IMR-90 (cell line): ENCODE results near the gene HS2ST1. TPM values are rescaled to one million over a fixed set of nuclear protein-coding genes. Genes with fewer than 3 reads are reported as not detected.

Experiments
- ATAC-seq: fragments of 200-7000 bp; cut with Tn5 transposase; 2 replicates; pipeline ENCODE4 v1.9.1; 2020; ENCODE audit warnings: low read depth, mild to moderate bottlenecking, moderate library complexity
- BruUV-seq: library from RNA; stranded (reverse); fragments of 400-500 nt; replicated peaks from 2 replicates; lab custom pipeline; 2021; lab: Mats Ljungman, UMichigan
- CTCF ChIA-PET: fragments of 300-600 bp; formaldehyde crosslinking; extraction: SDS; loops from one replicate; lab custom pipeline; 2021; ENCODE audit warnings: antibody characterized with exemption; lab: Yijun Ruan, JAX
- POLR2A ChIA-PET: fragments of 300-600 bp; sonication (Branson Sonifier 250); formaldehyde crosslinking; loops from one replicate; lab custom pipeline; 2022; ENCODE audit warnings: antibody characterized with exemption; ENCODE audit not compliant: unreplicated experiment; lab: Charles Lee
- DNase-seq: peaks from one replicate; pipeline ENCODE4 v3.0.0; 2013
- H2AFZ ChIP-seq: replicated peaks from 2 replicates; pipeline ENCODE3; 2013; ENCODE audit warnings: low read length, mild to moderate bottlenecking; ENCODE audit not compliant: poor library complexity
- H2AK5ac ChIP-seq: 2 replicates; pipeline ENCODE4 v1.6.1; 2013; ENCODE audit warnings: low read depth, low read length, inconsistent platforms
- H2AK9ac ChIP-seq: replicated peaks from 2 replicates; pipeline ENCODE3; 2013; ENCODE audit warnings: mild to moderate bottlenecking, low read depth, low read length, moderate library complexity; ENCODE audit not compliant: poor library complexity
- H2BK120ac ChIP-seq: 2 replicates; pipeline ENCODE4 v1.6.1; 2013; ENCODE audit warnings: low read depth, low read length, inconsistent platforms
- H2BK15ac ChIP-seq: 3 replicates; pipeline ENCODE4 v1.6.1; 2013; ENCODE audit warnings: low read depth, low read length, inconsistent platforms
- H2BK20ac ChIP-seq: 2 replicates; pipeline ENCODE4 v1.6.1; 2013; ENCODE audit warnings: low read depth, mild to moderate bottlenecking, inconsistent platforms, low read length, moderate library complexity
- H2BK5ac ChIP-seq: 2 replicates; pipeline ENCODE4 v1.6.1; 2013; ENCODE audit warnings: mild to moderate bottlenecking, low read depth, low read length, inconsistent platforms; ENCODE audit not compliant: poor library complexity, severe bottlenecking
- H3K14ac ChIP-seq: replicated peaks from 2 replicates; pipeline ENCODE4 v1.6.1; 2013; ENCODE audit warnings: low read depth, low read length, inconsistent platforms
- H3K18ac ChIP-seq: 2 replicates; pipeline ENCODE4 v1.6.1; 2013; ENCODE audit warnings: low read depth, low read length, control low read depth
- H3K23ac ChIP-seq: 2 replicates; pipeline ENCODE4 v1.6.1; 2013; ENCODE audit warnings: low read depth, low read length, inconsistent platforms
- H3K27ac ChIP-seq: 2 replicates; pipeline ENCODE4 v1.5.1; 2013; ENCODE audit warnings: mild to moderate bottlenecking, control low read depth, low read length; ENCODE audit not compliant: insufficient read depth
- H3K27me3 ChIP-seq: 2 replicates; pipeline ENCODE4 v1.6.1; 2013; ENCODE audit warnings: low read length; ENCODE audit not compliant: control insufficient read depth, insufficient read depth
- H3K36me3 ChIP-seq: 2 replicates; pipeline ENCODE4 v1.6.1; 2013; ENCODE audit warnings: low read length, mixed read lengths; ENCODE audit not compliant: control insufficient read depth, insufficient read depth
- H3K4ac ChIP-seq: 2 replicates; pipeline ENCODE4 v1.6.1; 2013; ENCODE audit warnings: low read depth, low read length, inconsistent platforms
- H3K4me1 ChIP-seq: 2 replicates; pipeline ENCODE4 v1.6.1; 2013; ENCODE audit warnings: low read length, mixed read lengths; ENCODE audit not compliant: control insufficient read depth, insufficient read depth
- H3K4me2 ChIP-seq: 2 replicates; pipeline ENCODE4 v1.6.1; 2013; ENCODE audit warnings: low read depth, mild to moderate bottlenecking, control low read depth, low read length, moderate library complexity
- H3K4me3 ChIP-seq: 2 replicates; pipeline ENCODE4 v1.5.1; 2013; ENCODE audit warnings: low read depth, mild to moderate bottlenecking, control low read depth, low read length, moderate library complexity; ENCODE audit not compliant: insufficient read depth
- H3K56ac ChIP-seq: 2 replicates; pipeline ENCODE4 v1.6.1; 2013; ENCODE audit warnings: low read length, inconsistent platforms; ENCODE audit not compliant: insufficient read depth; ENCODE audit errors: extremely low read depth
- H3K79me1 ChIP-seq, 2 experiments: 2 replicates each; pipeline ENCODE4 v1.6.1; 2013; ENCODE audit warnings: low read length in 2 of 2, inconsistent platforms in 1 of 2, low read depth in 1 of 2
- H3K9ac ChIP-seq: 2 replicates; pipeline ENCODE4 v1.6.1; 2013; ENCODE audit warnings: low read depth, low read length, control low read depth
- H3K9me1 ChIP-seq: 2 replicates; pipeline ENCODE4 v1.6.1; 2013; ENCODE audit warnings: low read length, inconsistent platforms; ENCODE audit not compliant: insufficient read depth
- H3K9me3 ChIP-seq: 2 replicates; pipeline ENCODE4 v1.6.1; 2013; ENCODE audit warnings: low read length; ENCODE audit not compliant: control insufficient read depth, insufficient read depth
- H4K20me1 ChIP-seq: 2 replicates; pipeline ENCODE4 v1.6.1; 2013; ENCODE audit warnings: low read length, inconsistent platforms; ENCODE audit not compliant: insufficient read depth
- H4K5ac ChIP-seq: 2 replicates; pipeline ENCODE4 v1.6.1; 2013; ENCODE audit warnings: mild to moderate bottlenecking, low read depth, low read length, control low read depth
- H4K8ac ChIP-seq, 2 experiments: 2 replicates each; pipeline ENCODE4 v1.6.1; 2013; ENCODE audit warnings: low read depth in 2 of 2, low read length in 2 of 2, control low read depth in 1 of 2, inconsistent platforms in 1 of 2
- H4K91ac ChIP-seq: 2 replicates; pipeline ENCODE4 v1.6.1; 2013; ENCODE audit warnings: low read depth, low read length, inconsistent platforms; ENCODE audit not compliant: insufficient read depth
- BHLHE40 ChIP-seq: fragments of 150-350 bp; IDR thresholded peaks from 2 replicates; pipeline ENCODE4 v1.6.1; 2016; ENCODE audit warnings: mild to moderate bottlenecking, low read depth, low read length
- CHD1 ChIP-seq: IDR thresholded peaks from 2 replicates; pipeline ENCODE4 v1.6.1; 2012; ENCODE audit warnings: low read depth, low read length, improper control_type of control experiment
- ELK1 ChIP-seq: fragments of 150-350 bp; IDR thresholded peaks from 2 replicates; pipeline ENCODE4 v1.6.1; 2016; ENCODE audit warnings: low read depth, mild to moderate bottlenecking, low read length, moderate library complexity, borderline replicate concordance
- FOS ChIP-seq: fragments of 150-350 bp; IDR thresholded peaks from 2 replicates; pipeline ENCODE4 v1.6.1; 2016; ENCODE audit warnings: low read depth, low read length
- MAFK ChIP-seq: IDR thresholded peaks from 2 replicates; pipeline ENCODE4 v1.6.1; 2012; ENCODE audit warnings: low read depth, low read length, improper control_type of control experiment
- MAZ ChIP-seq: IDR thresholded peaks from 2 replicates; pipeline ENCODE4 v1.6.1; 2012; ENCODE audit warnings: low read depth, mild to moderate bottlenecking, low read length, improper control_type of control experiment, moderate library complexity, borderline replicate concordance
- NFE2L2 ChIP-seq: fragments of 150-350 bp; IDR thresholded peaks from 2 replicates; pipeline ENCODE4 v1.6.1; 2016; ENCODE audit warnings: low read depth, mild to moderate bottlenecking, low read length
- POLR2A ChIP-seq: IDR thresholded peaks from 2 replicates; pipeline ENCODE4 v1.6.1; 2012; ENCODE audit warnings: mild to moderate bottlenecking, low read depth, low read length
- RAD21 ChIP-seq: IDR thresholded peaks from 2 replicates; pipeline ENCODE4 v1.6.1; 2012; ENCODE audit warnings: low read length, improper control_type of control experiment
- RCOR1 ChIP-seq: IDR thresholded peaks from 2 replicates; pipeline ENCODE4 v1.6.1; 2012; ENCODE audit warnings: mild to moderate bottlenecking, low read length, improper control_type of control experiment; ENCODE audit not compliant: insufficient replicate concordance
- RFX5 ChIP-seq: IDR thresholded peaks from 2 replicates; pipeline ENCODE4 v1.8.0; 2012; ENCODE audit warnings: low read depth, mild to moderate bottlenecking, low read length, moderate library complexity
- SMC3 ChIP-seq: fragments of 150-350 bp; IDR thresholded peaks from 2 replicates; pipeline ENCODE4 v1.6.1; 2016; ENCODE audit warnings: low read depth, mild to moderate bottlenecking, antibody characterized with exemption, low read length, moderate library complexity
- WGBS, 2 experiments: methylation state at CpG; one replicate each; pipeline versions ENCODE4 v1.1.5 to v1.1.7; 2013; ENCODE audit warnings: missing lambda C conversion rate in 2 of 2; ENCODE audit not compliant: insufficient read length in 1 of 2; ENCODE audit errors: extremely low coverage in 2 of 2; 5-methylcytosine and 5-hydroxymethylcytosine counted together
- dilution Hi-C: fragments of 300-500 bp; cut with HindIII; formaldehyde crosslinking; loops from one replicate; pipeline ENCODE4 v1.14.3; 2018; ENCODE audit warnings: low sequenced_read_pairs; ENCODE audit not compliant: unreplicated experiment
- in situ Hi-C: fragments of 300-500 bp; cut with MboI; formaldehyde crosslinking; loops from 3 replicates; pipeline ENCODE4 v1.14.3; 2019; ENCODE audit warnings: low sequenced_read_pairs, inconsistent platforms, mixed read lengths
- intact Hi-C: fragments of 100-400 bp; cut with micrococcal nuclease; formaldehyde crosslinking; loops from 2 replicates; pipeline ENCODE4 v1.10.0; 2022
- polyA plus RNA-seq, 3 experiments: library from polyadenylated mRNA; depleted of rRNA; stranded (reverse); fragments of >200 nt; gene quantifications; 2 replicates each; pipeline ENCODE4 v1.2.3, GENCODE V29; 2012; ENCODE audit warnings: low replicate concordance in 1 of 3
- total RNA-seq: library from RNA; depleted of rRNA; stranded (reverse); fragments of >200 nt; gene quantifications from 2 replicates; pipeline ENCODE4 v1.2.3, GENCODE V29; 2012

HS2ST1 gene
- total and polyA plus RNA-seq, 2 of the 4 experiments (the other 2 are of a cell fraction): 7.8 to 13.1 TPM

GRCh38 chr1:87108228-87108627, 193.8 kb downstream of the HS2ST1 start:
- H2BK15ac ChIP-seq: no peak overlapping the region
- BruUV-seq: no TSS peak
- peaks cover 1% of the 10 kb centered on the region; the same call in 1 of the 2 replicates for H3K4me1 ChIP-seq
- ChIA-PET CTCF (interaction anchor here (1.3 kb wide), 2 partner anchors 12 to 14 kb away, joined by 3 to 5 read pairs; no protein-coding TSS in a partner anchor), POLR2A (no interaction called here)
- H4K8ac ChIP-seq: no peak overlapping the region
- no peak overlapping the region for H3K4me2 ChIP-seq
- no peak overlapping the region for H3K18ac ChIP-seq
- H3K27ac ChIP-seq: no peak overlapping the region
- H3K9me1 ChIP-seq: no peaks in the 10 kb centered on the region; the same call in 1 of the 2 replicates
- H3K79me1 ChIP-seq: no peaks in the 10 kb centered on the region
- no peaks in the 10 kb centered on the region for H3K9me3 ChIP-seq
- no peak overlapping the region for H3K23ac ChIP-seq
- H4K91ac ChIP-seq: no peak overlapping the region
- TF ChIP-seq NFE2L2: no peak
- TF ChIP-seq BHLHE40: no peak
- no peak for TF ChIP-seq RAD21
- no peak for TF ChIP-seq ELK1
- TF ChIP-seq POLR2A: no peak
- no peak for TF ChIP-seq MAFK
- no peak for TF ChIP-seq FOS
- no peak for TF ChIP-seq CHD1
- no peak for TF ChIP-seq SMC3
- no peak for TF ChIP-seq MAZ
- no peak for TF ChIP-seq RFX5
- TF ChIP-seq RCOR1: no peak
- H3K27me3 ChIP-seq: no peaks in the 10 kb centered on the region
- no peak overlapping the region for H4K5ac ChIP-seq
- intact Hi-C loops (no loop called here), dilution Hi-C loops (no loop called here), in situ Hi-C loops (no loop called here)
- no peak overlapping the region for H2BK120ac ChIP-seq
- H3K14ac ChIP-seq: no peak overlapping the region
- ATAC-seq (no peak), DNase-seq (no peak)
- no peak overlapping the region for H2BK5ac ChIP-seq
- no peak overlapping the region for H2AK9ac ChIP-seq
- H2AK5ac ChIP-seq: no peak overlapping the region
- H3K9ac ChIP-seq: no peak overlapping the region
- H4K20me1 ChIP-seq: no peaks in the 10 kb centered on the region
- H3K4ac ChIP-seq: no peak overlapping the region
- H3K36me3 ChIP-seq: no peaks in the 10 kb centered on the region
- no peak overlapping the region for H3K56ac ChIP-seq
- H2BK20ac ChIP-seq: no peak overlapping the region
- H2AFZ ChIP-seq: no peak overlapping the region
- H3K4me3 ChIP-seq: no peak overlapping the region
- no CpG with 5 or more reads among the region's 1 CpG for WGBS, 2 experiments
